ENCODE data around the gene DRC3.
"Not testable (repeated sequence)": the region's sequence is repeated elsewhere in the genome, so short reads cannot be mapped to it uniquely, and the experiment has no call there.

Gene DRC3

DNA sequence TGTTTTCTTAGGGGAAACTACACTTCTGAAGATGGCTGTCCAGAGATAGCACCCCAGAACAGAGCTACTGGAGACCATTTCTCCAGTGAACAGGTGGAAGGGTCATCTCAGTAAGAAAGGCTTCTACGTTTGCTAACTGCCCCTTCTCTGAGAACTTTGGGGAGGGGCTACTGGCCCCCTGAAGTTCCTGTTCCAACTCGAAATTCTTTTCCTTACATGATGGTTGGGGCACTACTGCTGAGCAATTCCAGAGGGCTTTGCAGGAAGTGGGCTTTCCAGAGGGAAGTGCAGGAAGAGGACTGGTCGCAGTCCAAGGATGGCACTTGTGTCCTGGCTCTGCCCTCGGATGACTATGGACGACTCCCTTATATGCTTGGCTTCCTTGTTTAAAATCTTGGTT is 31.6 kb upstream of the DRC3 start:
- DNase-seq, result no peak

DNA sequence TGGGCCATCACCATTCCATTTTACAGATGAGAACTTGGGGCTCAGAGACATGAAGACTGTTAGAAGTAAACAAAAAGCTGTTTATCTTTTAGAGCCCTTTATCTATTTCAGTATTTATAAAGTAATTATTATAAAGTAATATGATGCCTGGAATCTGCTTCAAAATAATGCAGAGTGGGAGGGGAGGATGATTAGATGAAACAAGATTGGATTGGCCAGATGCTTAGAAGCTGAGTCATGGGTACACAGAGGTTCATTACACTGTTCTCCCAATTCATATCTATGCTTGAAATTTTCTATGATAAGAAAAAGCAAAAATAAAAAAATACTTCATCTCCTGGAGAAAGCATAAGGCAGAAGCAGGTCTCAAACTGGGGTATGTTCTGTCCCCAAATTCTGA is 29.8 kb upstream of the DRC3 start:
- no peak for DNase-seq

DNA sequence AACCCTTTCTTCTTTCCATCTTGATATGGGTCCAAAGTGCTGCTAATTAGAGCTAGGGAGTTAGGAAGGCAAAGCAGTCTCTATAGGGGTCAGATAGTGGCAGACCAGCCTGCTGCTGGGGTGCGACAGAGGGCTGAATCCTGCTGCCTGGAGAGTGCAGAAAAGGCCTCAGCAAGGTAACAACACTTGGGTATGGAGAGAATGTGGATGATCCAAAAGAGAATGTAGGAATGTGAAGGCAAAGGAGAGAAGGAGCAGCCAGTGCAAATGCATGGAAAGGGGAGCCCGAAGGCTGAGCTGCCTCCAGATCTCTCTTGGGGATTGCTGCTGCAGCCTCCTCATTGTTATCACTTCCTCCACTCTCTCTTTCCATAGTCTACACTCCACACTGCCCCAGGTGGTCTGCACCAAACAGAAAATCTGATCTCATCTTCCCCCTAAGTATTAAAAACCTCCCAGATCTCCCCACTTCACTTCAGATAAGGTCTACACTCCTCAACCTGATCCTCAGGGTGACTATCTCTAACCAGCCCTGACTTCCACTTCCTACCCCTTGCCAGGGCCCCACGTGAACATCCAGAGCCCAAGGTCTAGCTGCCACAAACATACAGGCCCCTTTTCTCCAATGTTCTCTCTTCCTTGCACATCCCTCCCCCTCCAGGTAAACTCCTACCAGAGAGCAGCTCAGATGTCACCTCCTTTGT is 29.2 kb upstream of the DRC3 start:
- no peak for DNase-seq

DNA sequence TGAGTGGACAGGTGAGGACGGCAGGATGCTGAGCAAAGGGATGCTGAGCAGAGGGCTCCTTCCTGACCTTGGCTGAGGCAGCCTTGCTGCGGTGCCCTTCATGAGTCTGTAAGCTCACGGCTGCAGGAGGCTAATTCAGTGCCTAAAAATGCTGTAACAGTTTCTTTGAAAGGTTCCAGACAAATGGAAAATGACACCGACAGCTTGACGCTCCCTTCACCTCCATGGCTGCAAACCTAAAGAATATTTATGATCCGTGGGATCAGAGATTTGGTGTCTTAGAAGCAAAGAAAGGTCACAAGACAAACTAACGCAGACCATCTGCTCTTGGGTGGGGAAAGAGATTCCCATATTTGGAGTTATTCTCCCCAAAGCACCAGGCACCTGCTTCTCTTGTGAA is 28.4 kb upstream of the DRC3 start:
- no peak for DNase-seq

DNA sequence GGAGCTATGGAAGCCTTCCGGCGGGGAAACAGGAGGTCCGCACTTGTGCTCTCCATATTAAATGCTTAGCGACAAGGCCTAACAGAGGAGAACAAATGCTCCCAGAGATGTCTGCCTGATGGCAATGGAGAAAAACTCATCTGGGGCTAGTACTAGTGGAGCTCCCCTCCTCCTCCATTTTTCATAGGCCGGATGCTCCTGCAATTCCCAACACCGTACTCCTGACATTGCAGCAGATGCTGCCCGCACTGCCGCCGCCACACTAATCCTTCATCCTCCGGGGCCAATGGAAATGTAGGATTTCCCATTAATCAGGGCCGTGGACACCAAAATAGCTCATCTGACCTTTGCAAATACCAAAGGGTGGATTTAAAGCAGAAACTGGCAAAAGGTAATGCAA is 27.9 kb upstream of the DRC3 start:
- no peak for DNase-seq

DNA sequence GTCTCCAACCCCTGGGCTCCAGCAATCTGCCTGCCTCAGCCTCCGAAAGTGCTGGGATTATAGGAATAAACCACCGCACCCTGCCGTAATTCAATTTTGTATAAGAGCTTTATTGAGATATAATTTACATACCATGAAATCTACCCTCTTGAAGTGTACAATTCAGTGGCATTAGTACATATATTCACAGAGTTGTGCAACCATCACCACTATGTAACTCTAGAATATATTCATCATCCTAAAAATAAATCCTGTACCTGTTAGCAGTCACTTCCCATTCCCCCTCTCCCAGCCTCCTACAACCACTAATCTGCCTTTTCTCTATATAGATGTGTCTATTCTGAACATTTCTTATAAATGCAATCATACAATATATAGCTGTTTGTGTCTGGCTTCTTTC is 26.6 kb upstream of the DRC3 start:
- no peak for DNase-seq

DNA sequence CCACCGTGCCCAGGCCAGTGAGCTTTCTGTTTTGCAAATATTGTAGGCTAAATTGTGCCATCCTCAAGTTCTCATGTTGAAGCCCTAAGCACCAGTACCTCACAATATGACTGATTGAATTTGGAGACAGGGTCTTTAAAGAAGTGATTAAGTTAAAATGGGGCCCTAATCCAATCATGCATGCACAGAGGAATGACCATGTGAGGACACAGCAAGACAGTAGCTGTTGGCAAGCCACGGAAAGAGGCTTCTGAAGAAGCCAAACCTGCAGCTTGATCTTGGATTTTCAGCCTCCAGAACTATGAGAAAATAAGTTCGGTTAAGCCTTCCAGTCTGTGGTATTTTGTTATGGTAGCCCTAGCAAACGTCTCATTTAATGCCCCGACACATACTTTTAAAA is 25.4 kb upstream of the DRC3 start:
- no peak for DNase-seq

DNA sequence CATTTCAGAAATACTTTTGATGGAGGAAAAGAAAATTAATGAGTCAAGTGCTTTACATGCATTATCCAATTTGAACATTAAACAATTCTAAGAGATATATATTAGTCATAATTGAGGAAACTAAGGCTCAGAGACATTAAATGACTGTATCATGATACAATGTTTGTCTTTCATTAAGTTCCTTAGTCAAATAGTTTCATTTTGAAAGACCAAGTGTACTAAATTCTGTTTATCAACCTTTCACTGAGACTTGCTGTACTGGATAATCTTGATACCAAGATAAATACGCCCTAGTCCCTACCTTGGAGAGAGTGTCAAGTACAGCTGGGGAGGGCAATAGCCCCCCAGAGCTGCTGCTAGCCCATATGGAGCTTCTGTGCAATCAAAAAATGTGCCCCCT is 24.7 kb upstream of the DRC3 start:
- DNase-seq, result no peak

DNA sequence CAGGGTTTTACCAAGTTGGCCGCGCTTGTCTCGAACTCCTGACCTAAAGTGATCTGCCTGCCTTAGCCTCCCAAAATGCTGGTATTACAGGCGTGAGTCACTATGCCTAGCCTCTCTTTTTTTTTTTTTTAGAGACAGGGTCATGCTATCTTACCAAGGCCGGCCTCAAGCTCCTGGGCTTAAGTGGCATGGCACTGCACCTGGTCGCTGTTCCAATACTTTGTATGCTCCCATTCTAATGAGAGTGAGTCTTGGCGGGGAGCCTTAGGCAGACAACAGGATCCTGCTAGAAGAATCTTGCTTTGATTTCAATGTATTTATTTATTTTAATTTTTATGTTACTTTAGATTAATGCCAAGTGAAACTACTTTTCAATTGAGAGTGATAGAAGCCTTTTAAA is 22.3 kb upstream of the DRC3 start:
- DNase-seq, result no peak

DNA sequence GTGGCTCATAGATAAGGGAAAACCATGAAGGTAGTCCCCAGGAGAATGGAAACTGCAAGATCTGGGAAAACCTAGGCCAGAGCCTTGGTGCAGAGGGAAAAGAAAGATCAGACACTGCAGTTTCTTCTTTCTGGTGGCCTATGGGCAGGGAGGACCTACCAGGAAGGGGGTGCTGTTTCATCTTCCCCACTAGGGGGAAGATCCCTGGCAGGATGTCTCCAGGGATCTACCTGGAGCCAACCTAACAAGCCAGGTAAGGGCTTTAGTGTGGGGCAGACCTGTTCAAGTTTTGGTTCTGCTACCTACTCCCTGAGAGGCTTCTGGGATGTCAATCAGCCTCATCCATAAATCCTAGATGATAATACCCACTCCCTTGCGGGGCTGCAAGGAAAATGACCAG is 21.9 kb upstream of the DRC3 start:
- DNase-seq, result no peak

DNA sequence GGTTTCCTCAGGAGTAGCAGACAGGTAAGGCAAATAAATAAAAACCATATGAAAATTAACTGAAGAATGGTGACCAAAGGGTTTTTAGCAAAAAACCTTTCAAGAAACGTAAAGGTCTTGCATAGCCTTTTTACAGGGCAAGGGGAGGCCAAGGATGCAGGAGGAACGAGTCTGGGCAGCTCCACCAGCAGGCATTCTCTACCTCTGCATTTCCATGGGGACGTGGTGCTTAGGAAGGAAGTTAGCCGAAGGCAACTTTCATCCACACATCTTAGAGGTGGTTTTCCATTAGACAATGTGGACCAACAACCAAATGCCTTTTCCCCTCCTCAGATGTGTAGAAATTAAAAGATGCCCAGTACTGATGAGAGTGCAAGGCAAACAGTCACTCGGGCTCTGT is 21.1 kb upstream of the DRC3 start:
- DNase-seq, result no peak

DNA sequence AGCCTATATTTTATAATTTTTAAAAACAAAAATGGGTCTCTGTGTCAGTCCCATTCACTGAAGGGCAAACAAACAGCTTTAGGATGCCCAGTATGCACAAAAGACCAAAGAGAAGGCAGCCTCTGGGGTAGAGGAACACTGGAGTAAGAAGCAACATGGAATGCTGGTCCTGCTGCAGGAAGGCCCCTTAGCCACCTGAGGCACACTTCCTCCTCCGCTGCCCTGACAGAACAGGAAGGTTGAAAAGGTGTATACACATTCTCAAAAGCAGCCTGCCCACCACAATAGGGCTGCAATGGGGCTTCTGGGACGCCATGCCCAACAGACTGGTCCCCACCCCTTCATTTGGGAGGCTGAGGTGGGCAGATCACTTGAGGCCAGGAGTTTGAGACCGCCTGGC is 20.0 kb upstream of the DRC3 start:
- no peak for DNase-seq

DNA sequence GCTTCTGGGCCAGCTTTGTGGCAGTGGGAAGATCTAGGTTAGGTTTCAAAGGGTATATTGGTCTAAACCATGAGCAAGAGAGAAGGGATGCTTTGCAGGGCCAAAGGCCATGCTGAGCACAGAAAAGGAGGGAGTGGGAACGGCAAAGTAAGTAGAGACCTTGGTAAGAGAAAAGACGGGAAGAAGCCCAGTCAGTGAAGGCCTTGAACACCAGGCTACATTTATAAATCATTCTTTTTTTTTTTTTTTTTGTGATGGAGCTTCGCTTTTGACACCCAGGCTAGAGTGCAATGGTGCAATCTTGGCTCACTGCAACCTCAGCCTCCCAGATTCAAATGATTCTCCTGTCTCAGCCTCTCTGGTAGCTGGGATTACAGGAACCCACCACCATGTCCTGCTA is 18.6 kb upstream of the DRC3 start:
- DNase-seq, result no peak

DNA sequence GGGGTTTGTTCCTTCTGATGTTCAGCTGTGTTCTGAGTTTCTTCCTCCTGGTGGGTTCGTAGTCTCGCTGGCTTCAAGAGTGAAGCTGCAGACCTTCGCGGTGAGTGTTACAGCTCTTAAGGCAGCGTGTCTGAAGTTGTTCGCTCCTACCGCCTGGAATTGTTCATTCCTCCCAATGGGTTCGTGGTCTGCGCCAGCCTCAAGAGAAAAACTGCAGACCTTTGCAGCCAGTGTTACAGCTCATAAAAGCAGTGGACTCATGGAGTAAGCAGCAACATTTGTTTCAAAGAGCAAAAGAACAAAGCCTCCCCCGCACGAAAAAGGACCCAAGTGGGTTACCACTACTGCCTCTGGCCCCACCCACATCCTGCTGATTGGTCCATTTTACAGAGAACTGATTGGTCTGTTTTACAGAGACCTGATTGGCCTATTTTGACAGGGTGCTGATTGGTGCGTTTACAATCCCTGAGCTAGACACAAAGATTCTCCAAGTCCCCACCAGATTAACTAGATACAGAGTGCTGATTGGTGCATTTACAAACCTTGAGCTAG is 16.8 kb upstream of the DRC3 start:
- not testable (repeated sequence) for DNase-seq

DNA sequence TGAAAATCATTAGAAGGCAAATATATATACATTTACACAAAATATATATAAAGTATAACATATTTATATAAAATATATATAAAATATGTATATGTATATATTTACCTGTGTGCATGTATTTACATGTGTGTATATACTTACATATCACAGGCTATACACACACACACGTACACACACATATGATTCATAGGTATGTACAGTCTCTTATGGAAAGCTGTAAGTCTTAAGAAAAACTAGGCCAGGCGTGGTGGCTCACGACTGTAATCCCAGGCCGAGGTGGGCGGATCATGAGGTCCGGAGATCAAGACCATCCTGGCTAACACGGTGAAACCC is 15.1 kb upstream of the DRC3 start:
- no peak for DNase-seq

DNA sequence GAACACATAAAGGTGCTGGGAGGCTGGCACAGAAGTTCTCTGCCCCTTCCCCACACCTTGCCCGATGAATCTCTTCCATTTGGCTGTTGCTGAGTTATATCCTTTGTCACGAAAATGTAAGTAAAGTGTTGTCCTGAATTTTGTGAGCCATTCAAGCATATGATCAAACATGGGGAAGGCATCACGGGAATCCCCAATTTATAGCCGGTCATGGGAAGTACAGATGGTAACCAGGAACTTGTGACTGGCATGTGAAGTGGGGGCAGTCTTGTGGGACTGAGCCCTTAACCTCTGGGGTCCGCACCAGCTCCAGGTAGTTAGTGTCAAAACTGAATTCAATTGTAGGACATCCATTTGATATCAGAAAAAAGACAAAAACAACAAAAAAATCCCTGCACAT is 13.7 kb upstream of the DRC3 start:
- DNase-seq, result no peak

DNA sequence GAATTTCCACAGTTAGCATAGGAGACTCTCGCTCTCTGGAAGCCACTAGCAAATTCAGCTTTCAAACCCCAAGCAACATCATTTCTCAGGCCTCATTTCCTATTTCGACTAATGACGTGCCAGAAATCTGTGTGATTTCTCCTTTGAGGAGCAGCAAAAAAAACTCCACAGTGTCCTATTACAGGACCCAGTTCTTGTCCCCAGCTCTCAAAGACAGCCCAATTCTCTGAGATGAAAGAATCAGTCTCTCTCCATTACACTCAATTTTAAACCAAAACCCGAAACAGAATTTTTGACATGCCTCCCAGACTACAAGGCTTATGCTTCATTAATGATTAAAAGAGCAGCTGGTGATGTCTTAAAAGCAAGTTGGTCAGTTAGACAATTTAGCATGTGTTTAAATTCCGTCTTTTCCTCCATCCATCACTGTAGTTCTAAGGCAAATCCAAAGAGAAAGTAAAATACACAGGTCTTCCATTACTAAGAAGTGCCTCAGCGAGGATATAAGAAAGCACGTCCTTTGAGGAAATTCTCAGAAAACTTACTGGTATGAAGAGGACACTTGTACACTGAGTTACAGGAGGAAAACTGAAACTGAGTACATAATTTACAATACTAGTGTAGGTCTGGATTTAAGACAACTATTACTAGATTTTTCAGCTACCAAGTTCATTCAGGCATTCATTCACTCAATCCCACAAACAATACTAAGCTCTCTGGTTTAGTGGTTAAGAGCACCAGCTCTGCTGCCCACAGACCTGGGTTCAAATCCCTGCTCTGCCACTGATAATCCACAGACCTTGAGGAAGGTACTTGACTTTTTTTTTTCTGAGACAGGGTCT is 12.9 kb upstream of the DRC3 start:
- no peak for DNase-seq

DNA sequence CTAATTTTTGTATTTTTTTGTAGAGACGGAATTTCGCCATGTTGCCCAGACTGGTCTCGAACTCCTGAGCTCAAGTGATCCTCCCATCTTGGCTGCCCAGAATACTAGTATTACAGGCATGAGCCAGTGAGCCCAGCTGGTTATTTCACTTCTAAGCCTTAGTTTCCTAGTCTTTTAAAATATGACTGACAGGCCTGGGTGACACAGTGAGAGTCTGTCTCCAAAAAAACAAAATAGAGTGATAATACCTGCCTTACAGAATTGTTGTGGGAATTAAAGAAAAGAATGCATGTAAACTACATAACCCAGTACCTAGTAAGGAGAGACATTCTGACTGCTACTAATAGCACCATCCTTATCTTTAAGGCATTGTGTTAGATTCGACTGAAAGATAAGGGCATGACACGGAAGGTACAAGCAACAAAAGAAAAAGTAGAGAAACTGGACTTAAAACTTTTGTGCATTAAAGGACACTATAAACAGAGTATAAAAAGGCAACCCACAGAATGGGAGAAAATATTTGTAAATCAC is 12.1 kb upstream of the DRC3 start:
- DNase-seq, result no peak

DNA sequence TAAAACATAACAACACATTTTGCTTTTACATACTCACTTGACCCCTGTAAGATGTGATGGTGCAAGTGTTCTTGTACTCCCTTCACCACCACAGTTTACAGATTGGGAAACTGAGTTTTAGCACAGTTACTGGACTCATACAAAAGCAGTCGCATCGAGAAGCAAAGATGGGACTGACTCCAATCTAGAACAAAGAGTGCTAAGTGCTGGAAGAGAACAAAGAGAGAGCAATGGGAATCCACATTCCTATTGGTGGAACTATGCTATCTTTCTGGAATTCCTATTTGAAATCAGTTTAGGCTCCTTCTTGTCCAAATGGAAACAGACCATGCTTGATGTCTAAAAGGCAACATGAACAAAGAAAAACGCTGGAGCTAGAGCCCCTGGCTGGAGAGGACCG is 9.6 kb upstream of the DRC3 start:
- no peak for DNase-seq

DNA sequence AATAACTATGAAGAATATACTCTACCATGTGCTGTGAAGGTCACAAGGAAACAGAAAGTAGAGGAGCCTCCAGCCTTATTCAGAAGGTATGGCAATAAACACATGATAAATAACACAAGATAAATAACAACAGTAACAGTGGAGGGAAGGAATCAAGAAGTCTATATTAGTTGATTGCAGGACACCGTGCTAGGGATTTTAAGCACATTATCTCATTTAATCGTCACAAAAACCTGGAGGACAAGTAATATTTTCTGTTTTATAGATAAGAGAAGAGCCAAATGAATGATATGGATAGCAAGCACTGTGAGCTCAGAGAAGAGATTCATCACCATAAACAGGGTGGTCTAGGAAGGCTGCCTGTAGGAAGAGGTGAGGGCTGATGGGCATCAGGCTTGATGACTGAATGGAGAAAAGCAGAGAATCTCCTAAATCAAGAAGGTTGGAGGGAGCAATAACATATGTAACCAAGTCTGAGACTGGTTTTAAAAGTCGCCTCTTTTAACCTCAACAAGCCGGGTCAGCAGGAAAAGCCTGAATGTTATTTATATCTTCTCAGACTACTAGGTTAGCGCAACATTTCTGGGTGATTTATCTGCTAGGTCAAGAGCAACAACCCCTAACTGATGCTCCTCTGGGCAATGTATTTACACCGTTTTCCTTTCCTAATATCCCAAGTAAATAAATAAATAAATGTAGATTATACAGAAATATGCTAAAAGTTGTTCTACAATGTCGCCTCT is 8.8 kb upstream of the DRC3 start:
- DNase-seq, result no peak

DNA sequence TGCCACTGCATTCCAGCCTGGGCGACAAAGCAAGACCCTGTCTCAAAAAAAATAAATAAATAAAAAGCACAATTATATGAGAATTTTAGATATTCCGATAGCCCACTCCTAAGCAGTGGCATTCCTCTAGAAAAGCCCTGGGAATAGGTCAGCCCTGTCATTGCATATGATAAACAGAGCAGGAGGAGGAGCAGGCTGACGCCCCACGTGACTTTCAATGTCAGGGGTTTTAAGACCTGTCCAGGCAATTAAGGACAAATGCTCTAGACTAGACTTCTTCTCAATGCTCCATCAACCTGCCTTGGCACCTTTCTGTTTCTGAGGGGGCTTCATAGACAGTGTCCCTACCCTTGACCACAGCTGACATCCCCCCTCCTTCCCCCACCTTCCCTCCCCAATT is 8.0 kb upstream of the DRC3 start:
- DNase-seq, result no peak

DNA sequence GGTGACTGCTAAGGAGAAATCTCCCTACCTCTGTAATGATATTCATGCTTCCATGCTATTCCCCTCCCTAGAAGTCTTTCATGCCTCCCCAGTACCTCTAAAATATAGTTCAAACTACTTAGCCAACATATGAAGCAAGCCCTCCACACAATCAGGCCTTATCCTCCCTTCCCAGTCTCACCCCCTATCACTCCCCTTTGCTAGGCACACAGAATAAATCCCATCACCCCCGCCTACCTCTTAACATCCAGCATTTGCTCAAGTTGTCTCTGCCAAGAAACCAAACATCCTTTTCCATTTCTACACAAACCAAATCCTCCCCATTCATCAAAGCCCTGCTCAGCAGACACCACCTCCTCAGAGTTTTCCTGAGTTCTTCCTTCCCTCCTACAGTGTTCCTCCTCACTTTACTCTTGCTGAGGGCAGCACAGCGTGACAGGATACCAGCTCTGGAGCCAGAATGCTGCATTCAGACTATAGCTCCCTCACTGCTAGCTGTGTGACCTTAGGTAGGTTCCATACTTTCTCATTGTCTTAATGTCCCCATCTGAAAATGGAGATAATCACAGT is 7.4 kb upstream of the DRC3 start:
- DNase-seq, result no peak

DNA sequence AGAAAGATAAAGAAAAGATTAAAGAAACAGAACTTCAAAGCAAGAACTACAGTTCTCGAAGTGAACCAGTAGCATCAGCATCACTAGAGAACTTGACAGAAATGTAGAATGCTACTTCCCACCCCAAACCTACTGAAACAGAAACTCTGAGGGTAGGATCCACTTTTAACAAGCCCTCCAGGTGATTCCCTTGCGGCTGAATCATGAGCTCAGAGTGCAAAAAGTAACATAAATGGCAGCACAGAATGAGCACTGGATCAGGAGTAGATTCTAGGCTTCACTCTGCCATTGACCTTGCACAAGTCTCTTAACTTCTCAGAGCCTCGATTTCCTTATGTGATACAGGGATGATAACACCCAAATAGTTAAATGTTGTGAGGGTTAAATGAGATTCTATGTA is 6.3 kb upstream of the DRC3 start:
- no peak for DNase-seq

All from activated CD4-positive, CD25-positive, alpha-beta regulatory T cell treated with anti-CD3 and anti-CD28 coated beads, Interleukin-2, amount 50 U/mL, for 72 hours (primary cell).